NCI-H1048 (cell line): ENCODE data around the gene ADORA2A.
"Not testable (repeated sequence)": the region's sequence is repeated elsewhere in the genome, so short reads cannot be mapped to it uniquely, and the experiment has no call there.

Experiments
- DNase-seq: peaks from one replicate; lab custom pipeline; 2025; lab: John Stamatoyannopoulos, UW

Gene ADORA2A

DNA sequence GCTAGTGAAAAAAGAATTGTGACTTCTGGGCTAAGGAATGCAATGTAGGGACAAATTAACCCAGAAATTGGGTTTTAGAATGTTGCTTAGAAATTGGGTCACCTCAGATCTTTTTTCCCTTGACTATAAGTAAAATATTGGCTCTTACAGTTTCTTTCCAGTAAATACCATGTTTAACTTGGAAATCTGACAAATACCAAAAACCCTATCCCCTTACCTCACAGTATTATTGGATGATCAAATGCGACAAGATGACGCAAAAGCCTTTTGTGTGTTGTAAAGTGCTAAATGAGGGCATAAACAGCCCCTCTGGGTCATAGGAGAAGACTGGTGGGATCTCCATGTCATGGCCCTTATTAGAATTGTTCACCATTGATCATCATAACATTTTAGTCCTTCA lies 61.6 kb downstream of the ADORA2A start:
- DNase-seq = no peak

DNA sequence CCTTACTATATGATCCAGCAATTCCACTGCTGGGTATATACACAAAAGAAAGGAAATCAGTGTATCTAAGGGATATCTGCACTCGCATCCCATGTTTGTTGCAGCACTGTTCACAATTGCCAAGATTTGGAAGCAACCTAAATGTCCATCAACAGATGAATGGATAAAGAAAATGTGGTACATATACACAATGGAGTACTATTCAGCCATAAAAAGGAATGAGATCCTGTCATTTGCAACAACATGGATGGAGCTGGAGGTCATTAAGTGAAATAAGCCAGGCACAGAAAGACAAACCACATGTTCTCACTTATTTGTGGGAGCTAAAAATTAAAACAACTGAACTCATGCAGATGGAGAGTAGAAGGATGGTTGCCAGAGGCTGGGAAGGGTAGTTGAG lies 62.0 kb downstream of the ADORA2A start:
- DNase-seq = not testable (repeated sequence)
